H1 (cell line): ENCODE measurements around the gene AFAP1L2. TPM values are rescaled to one million over a fixed set of nuclear protein-coding genes. Genes with fewer than 3 reads are reported as not detected.

Experiments
- CTCF ChIA-PET: fragments of 300-600 bp; sonication (Branson Sonifier 250); formaldehyde crosslinking; loops from one replicate; lab custom pipeline; 2021; ENCODE audit not compliant: partially characterized antibody; lab: Charles Lee
- POLR2A ChIA-PET: fragments of 300-600 bp; sonication (Branson Sonifier 250); formaldehyde crosslinking; loops from one replicate; lab custom pipeline; 2021; ENCODE audit warnings: inconsistent platforms; ENCODE audit not compliant: partially characterized antibody; lab: Charles Lee
- DNase-seq, 2 experiments: peaks; one replicate each; pipeline versions ENCODE4 v3.0.0 to v3.0.0-alpha.2; 2010 to 2022; ENCODE audit warnings: low spot score in 2 of 2, low read depth in 1 of 2, mixed read lengths in 1 of 2
- FAIRE-seq: peaks from 2 replicates; lab custom pipeline; 2011; peaks lifted over from hg19 to GRCh38; lab: Jason Lieb, UNC
- H2AFZ ChIP-seq: 2 replicates; pipeline ENCODE4 v1.8.1; 2012; ENCODE audit warnings: low read length, inconsistent platforms
- H2AK5ac ChIP-seq: 2 replicates; pipeline ENCODE4 v1.6.1; 2013; ENCODE audit warnings: low read depth, low read length
- H2BK120ac ChIP-seq: replicated peaks from 2 replicates; pipeline ENCODE3; 2013; ENCODE audit warnings: low read depth, low read length, inconsistent platforms
- H2BK12ac ChIP-seq: 2 replicates; pipeline ENCODE4 v1.6.1; 2013; ENCODE audit warnings: low read depth, low read length
- H2BK15ac ChIP-seq: 2 replicates; pipeline ENCODE4 v1.6.1; 2013; ENCODE audit warnings: low read length
- H2BK20ac ChIP-seq: 2 replicates; pipeline ENCODE4 v1.6.1; 2013; ENCODE audit warnings: low read length
- H2BK5ac ChIP-seq: 2 replicates; pipeline ENCODE4 v1.6.1; 2013; ENCODE audit warnings: low read depth, low read length
- H3K14ac ChIP-seq: 2 replicates; pipeline ENCODE4 v1.6.1; 2013; ENCODE audit warnings: inconsistent platforms; ENCODE audit not compliant: insufficient read length
- H3K18ac ChIP-seq: 2 replicates; pipeline ENCODE4 v1.6.1; 2013; ENCODE audit warnings: low read length; ENCODE audit errors: extremely low read depth
- H3K23ac ChIP-seq: 2 replicates; pipeline ENCODE4 v1.6.1; 2013; ENCODE audit warnings: inconsistent platforms; ENCODE audit not compliant: insufficient read length
- H3K23me2 ChIP-seq: 2 replicates; pipeline ENCODE4 v1.6.1; 2013; ENCODE audit warnings: low read depth, low read length
- H3K27ac ChIP-seq: 2 replicates; pipeline ENCODE4 v1.6.1; 2011; ENCODE audit warnings: low read depth, low read length, inconsistent platforms
- H3K27me3 ChIP-seq, 4 experiments: replicated peaks in 1 of 4; 1 replicate in 1 of 4; 2 replicates in 3 of 4; pipeline versions ENCODE4 v1.6.1 to v1.8.1; 2011 to 2013; ENCODE audit warnings: low read length in 3 of 4, mild to moderate bottlenecking in 3 of 4, inconsistent platforms in 2 of 4, mixed read lengths in 2 of 4, moderate library complexity in 1 of 4; ENCODE audit not compliant: control insufficient read depth in 3 of 4, insufficient read depth in 3 of 4; ENCODE audit errors: extremely low read depth in 1 of 4
- H3K36me3 ChIP-seq, 4 experiments: 2 replicates each; pipeline versions ENCODE4 v1.6.1 to v1.8.1; 2011 to 2013; ENCODE audit warnings: mild to moderate bottlenecking in 4 of 4, low read length in 3 of 4, moderate library complexity in 2 of 4, control low read depth in 1 of 4, inconsistent platforms in 1 of 4; ENCODE audit not compliant: insufficient read depth in 4 of 4, control insufficient read depth in 2 of 4
- H3K4ac ChIP-seq: replicated peaks from 2 replicates; pipeline ENCODE3; 2013; ENCODE audit warnings: low read length, low read depth, mixed read lengths, inconsistent platforms; ENCODE audit not compliant: insufficient read length
- H3K4me1 ChIP-seq, 4 experiments: replicated peaks in 1 of 4; 1 replicate in 1 of 4; 2 replicates in 3 of 4; pipeline versions ENCODE4 v1.6.1 to v1.8.1; 2011 to 2013; ENCODE audit warnings: low read length in 3 of 4, inconsistent platforms in 2 of 4, mixed read lengths in 1 of 4; ENCODE audit not compliant: insufficient read depth in 4 of 4, control insufficient read depth in 3 of 4
- H3K4me2 ChIP-seq, 2 experiments: 2 replicates each; pipeline versions ENCODE4 v1.6.1 to v1.8.1; 2011 to 2013; ENCODE audit warnings: low read depth in 2 of 2, low read length in 2 of 2, control low read depth in 1 of 2, inconsistent platforms in 1 of 2, mild to moderate bottlenecking in 1 of 2; ENCODE audit not compliant: insufficient read depth in 1 of 2
- H3K4me3 ChIP-seq, 4 experiments: fragments of 200-600, 300-600 bp in 1 of 4; sonication (generic), shearing (Covaris generic), sonication (Bioruptor Twin) in 1 of 4; 2 replicates each; pipeline versions ENCODE4 v1.5.1 to v1.8.1; 2011 to 2016; ENCODE audit warnings: low read length in 4 of 4, low read depth in 3 of 4, control low read depth in 2 of 4, inconsistent platforms in 2 of 4, mild to moderate bottlenecking in 2 of 4, mixed read lengths in 1 of 4, moderate library complexity in 1 of 4; ENCODE audit not compliant: insufficient read depth in 2 of 4; ENCODE audit errors: extremely low read depth in 1 of 4
- H3K56ac ChIP-seq: replicated peaks from 2 replicates; pipeline ENCODE3; 2013; ENCODE audit warnings: low read depth, mild to moderate bottlenecking, mixed read lengths, low read length, inconsistent platforms; ENCODE audit not compliant: insufficient read length
- H3K79me1 ChIP-seq: 2 replicates; pipeline ENCODE4 v1.6.1; 2013; ENCODE audit warnings: low read depth, low read length, control low read depth
- H3K79me2 ChIP-seq, 2 experiments: 2 replicates each; pipeline versions ENCODE4 v1.6.1 to v1.8.1; 2012 to 2013; ENCODE audit warnings: low read length in 2 of 2, mild to moderate bottlenecking in 2 of 2, inconsistent platforms in 1 of 2; ENCODE audit not compliant: insufficient read depth in 2 of 2, control insufficient read depth in 1 of 2
- H3K9ac ChIP-seq, 4 experiments: replicated peaks in 1 of 4; 1 replicate in 1 of 4; 2 replicates in 3 of 4; pipeline versions ENCODE4 v1.6.1 to v1.8.1; 2011 to 2013; ENCODE audit warnings: low read depth in 3 of 4, low read length in 3 of 4, control low read depth in 2 of 4, mild to moderate bottlenecking in 2 of 4, moderate library complexity in 2 of 4, inconsistent platforms in 1 of 4; ENCODE audit errors: extremely low read depth in 1 of 4
- H3K9me3 ChIP-seq, 2 experiments: 2 replicates each; pipeline versions ENCODE4 v1.6.1 to v1.8.1; 2012 to 2013; ENCODE audit warnings: mild to moderate bottlenecking in 2 of 2, moderate library complexity in 2 of 2, control low read depth in 1 of 2, inconsistent platforms in 1 of 2, low read depth in 1 of 2, low read length in 1 of 2, mixed read lengths in 1 of 2; ENCODE audit not compliant: insufficient read depth in 2 of 2
- H4K20me1 ChIP-seq, 2 experiments: replicated peaks in 1 of 2; 2 replicates each; pipeline versions ENCODE3 to v1.8.1; 2011 to 2013; ENCODE audit warnings: inconsistent platforms in 2 of 2, low read length in 2 of 2, mild to moderate bottlenecking in 1 of 2; ENCODE audit not compliant: insufficient read depth in 2 of 2, control insufficient read depth in 1 of 2
- H4K5ac ChIP-seq: 2 replicates; pipeline ENCODE4 v1.6.1; 2013; ENCODE audit warnings: low read length, low read depth, mixed read lengths, inconsistent platforms; ENCODE audit not compliant: insufficient read length
- H4K8ac ChIP-seq: 2 replicates; pipeline ENCODE4 v1.8.0; 2013; ENCODE audit warnings: mild to moderate bottlenecking, moderate library complexity, low read length, inconsistent platforms; ENCODE audit not compliant: insufficient read depth; ENCODE audit errors: extremely low read depth
- H4K91ac ChIP-seq: replicated peaks from 2 replicates; pipeline ENCODE3; 2013; ENCODE audit warnings: low read length, mixed read lengths, inconsistent platforms; ENCODE audit not compliant: insufficient read length
- BRCA1 ChIP-seq: IDR thresholded peaks from 2 replicates; pipeline ENCODE4 v1.6.1; 2012; ENCODE audit warnings: low read depth, low read length, improper control_type of control experiment
- CBX8 ChIP-seq: fragments of 300-800, 300-1000 bp; sonication (generic); IDR thresholded peaks from 2 replicates; pipeline ENCODE4 v1.7.1; 2016; ENCODE audit warnings: low read depth, low read length, borderline replicate concordance
- EGR1 ChIP-seq: IDR thresholded peaks from 2 replicates; pipeline ENCODE4 v1.6.1; 2011; ENCODE audit warnings: low read depth, low read length, borderline replicate concordance
- KDM1A ChIP-seq: fragments of 200-600, 300-600 bp; sonication (generic); IDR thresholded peaks from 2 replicates; pipeline ENCODE4 v1.7.1; 2016; ENCODE audit warnings: mild to moderate bottlenecking, low read length, borderline replicate concordance
- SRF ChIP-seq: IDR thresholded peaks from 2 replicates; pipeline ENCODE4 v1.6.1; 2011; ENCODE audit warnings: mild to moderate bottlenecking, low read depth, low read length, moderate library complexity
- YY1 ChIP-seq: IDR thresholded peaks from 2 replicates; pipeline ENCODE4 v1.6.1; 2011; ENCODE audit warnings: low read depth, mild to moderate bottlenecking, low read length
- ZNF274 ChIP-seq: IDR thresholded peaks from 2 replicates; pipeline ENCODE4 v1.7.0; 2012; ENCODE audit warnings: low read length, borderline replicate concordance; ENCODE audit errors: extremely low read depth
- WGBS, 2 experiments: shearing (Covaris generic) in 1 of 2; methylation state at CpG; one replicate each; pipeline versions ENCODE4 v1.1.6 to v1.1.7; 2013 to 2015; ENCODE audit warnings: low lambda C conversion rate in 2 of 2, mixed read lengths in 2 of 2, inconsistent platforms in 1 of 2, low coverage in 1 of 2, missing lambda C conversion rate in 1 of 2; ENCODE audit not compliant: insufficient replicate concordance in 2 of 2, insufficient coverage in 1 of 2, insufficient read length in 1 of 2; ENCODE audit errors: extremely low coverage in 1 of 2, missing lambda C conversion rate in 1 of 2; 5-methylcytosine and 5-hydroxymethylcytosine counted together
- polyA plus RNA-seq, 7 experiments: library from polyadenylated mRNA; depleted of rRNA in 3 of 7; stranded (reverse) in 5 of 7; unstranded in 2 of 7; fragments of >200 nt in 5 of 7; fragments of 200-250 nt in 2 of 7; gene quantifications; 1 replicate in 5 of 7; 2 replicates in 1 of 7; 4 replicates in 1 of 7; pipeline versions ENCODE4 v1.2.1 to v1.2.3, GENCODE V29; 2011 to 2013; ENCODE audit warnings: missing spikeins in 2 of 7, mixed read lengths in 2 of 7
- total RNA-seq: library from RNA; stranded (reverse); fragmentation: NEBNext Ultra II Directional; extraction: Animal tissue kit (Norgen Biotek cat#: 25700); gene quantifications from 2 replicates; pipeline ENCODE4 v1.2.1, GENCODE V29; 2021
- TF ChIP-seq, protein P1 (sequence below): IDR thresholded peaks from 2 replicates; pipeline ENCODE4 v1.6.1; 2011; ENCODE audit warnings: low read length, improper control_type of control experiment
- TF ChIP-seq, protein P2 (sequence below): IDR thresholded peaks from 2 replicates; pipeline ENCODE4 v1.6.1; 2012; ENCODE audit warnings: inconsistent platforms

AFAP1L2 gene
- total and polyA plus RNA-seq, 2 of the 8 experiments (the other 6 are each of a cell fraction or from before 2014, with no cell fraction given), result 3.9 to 6.4 TPM

DNA sequence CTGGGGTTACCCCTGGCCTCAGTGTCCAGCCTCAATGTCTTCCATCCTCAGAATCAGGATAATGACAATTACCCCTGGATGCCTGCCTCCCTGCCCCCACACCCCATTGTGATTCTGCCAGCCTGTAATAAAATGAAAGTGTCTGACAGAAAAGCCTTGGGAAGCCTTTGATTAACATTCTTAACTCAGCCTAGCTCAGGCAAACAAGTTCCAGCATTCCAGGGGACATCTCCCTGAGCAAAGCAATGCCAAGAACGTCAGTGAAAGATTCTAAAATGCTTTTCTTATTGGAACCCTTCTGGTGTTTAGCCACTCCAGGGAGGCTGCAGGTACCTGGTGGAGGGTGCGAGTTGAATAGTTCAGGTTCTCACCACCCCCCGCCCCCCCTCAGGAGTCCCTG is 18.7 kb downstream of the AFAP1L2 start:
- H3K23ac ChIP-seq, result no peak overlapping the region
- no peak overlapping the region for H4K8ac ChIP-seq
- H2BK20ac ChIP-seq, result 0 out of 2 replicates have a peak overlapping the region, but pooled peaks have one; percentile 34
- 0 out of 2 replicates have a peak overlapping the region, but pooled peaks have one; percentile 84 for H2AK5ac ChIP-seq
- H4K91ac ChIP-seq, result no peak overlapping the region
- H3K4me1 ChIP-seq, result peaks cover 0 to 10% (median 1%) of the 10 kb centered on the region in 4 experiments; a peak in 3 of 7 replicates
- H4K20me1 ChIP-seq, result no peaks in the 10 kb centered on the region
- H2BK120ac ChIP-seq, result no peak overlapping the region
- no peak overlapping the region for H2AFZ ChIP-seq
- no peak for TF ChIP-seq YY1
- TF ChIP-seq BRCA1, result no peak
- no peak for TF ChIP-seq ZNF274
- TF ChIP-seq, protein P1, sequence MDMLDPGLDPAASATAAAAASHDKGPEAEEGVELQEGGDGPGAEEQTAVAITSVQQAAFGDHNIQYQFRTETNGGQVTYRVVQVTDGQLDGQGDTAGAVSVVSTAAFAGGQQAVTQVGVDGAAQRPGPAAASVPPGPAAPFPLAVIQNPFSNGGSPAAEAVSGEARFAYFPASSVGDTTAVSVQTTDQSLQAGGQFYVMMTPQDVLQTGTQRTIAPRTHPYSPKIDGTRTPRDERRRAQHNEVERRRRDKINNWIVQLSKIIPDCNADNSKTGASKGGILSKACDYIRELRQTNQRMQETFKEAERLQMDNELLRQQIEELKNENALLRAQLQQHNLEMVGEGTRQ, result no peak
- TF ChIP-seq, protein P2, sequence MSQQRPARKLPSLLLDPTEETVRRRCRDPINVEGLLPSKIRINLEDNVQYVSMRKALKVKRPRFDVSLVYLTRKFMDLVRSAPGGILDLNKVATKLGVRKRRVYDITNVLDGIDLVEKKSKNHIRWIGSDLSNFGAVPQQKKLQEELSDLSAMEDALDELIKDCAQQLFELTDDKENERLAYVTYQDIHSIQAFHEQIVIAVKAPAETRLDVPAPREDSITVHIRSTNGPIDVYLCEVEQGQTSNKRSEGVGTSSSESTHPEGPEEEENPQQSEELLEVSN, result no peak
- no peak for TF ChIP-seq EGR1
- no peak for TF ChIP-seq CBX8
- TF ChIP-seq SRF, result no peak
- TF ChIP-seq KDM1A, result no peak
- H3K4me2 ChIP-seq, result no peak overlapping the region
- no peak overlapping the region for H2BK12ac ChIP-seq
- no peak overlapping the region for H3K27ac ChIP-seq
- H3K23me2 ChIP-seq, result no peaks in the 10 kb centered on the region
- no peaks in the 10 kb centered on the region for H3K79me1 ChIP-seq
- DNase-seq (no peak), FAIRE-seq (no peak)
- H3K4me3 ChIP-seq, result no peak overlapping the region
- no peak overlapping the region for H3K56ac ChIP-seq
- 76% methylated on average over 3 of the region's 3 CpGs; no CpG with 5 or more reads in 1 of the 2 experiments for WGBS, 2 experiments
- H2BK5ac ChIP-seq, result no peak overlapping the region
- CTCF ChIA-PET, result interaction anchor here (0.9 to 13.0 kb wide), 12 partner anchors 13 to 309 kb away, joined by 3 to 209 read pairs (median 8); partner anchors contain the start of gene AFAP1L2
- no peak overlapping the region for H3K4ac ChIP-seq
- H3K9me3 ChIP-seq, result no peaks in the 10 kb centered on the region
- H3K27me3 ChIP-seq, result no peaks in the 10 kb centered on the region
- H2BK15ac ChIP-seq, result no peak overlapping the region
- H3K14ac ChIP-seq, result no peak overlapping the region
- H3K79me2 ChIP-seq, result no peaks in the 10 kb centered on the region
- no peak overlapping the region for H4K5ac ChIP-seq
- no peak overlapping the region for H3K18ac ChIP-seq
- no peak overlapping the region for H3K9ac ChIP-seq
- H3K36me3 ChIP-seq, result no peaks in the 10 kb centered on the region
- POLR2A ChIA-PET, result interaction anchor here (0.6 kb wide), 1 partner anchor 85 kb away, joined by 3 read pairs; no protein-coding TSS in a partner anchor
